Measurements from ENCODE around the gene ABI3BP.

The ABI3BP gene

GRCh38 chr3:100702082-100702979 lies 290.9 kb downstream of the ABI3BP start:
- no peak for FAIRE-seq
- no peak for DNase-seq (ENCODE audit: insufficient read length, low spot score)

- no peak for FAIRE-seq
- DNase-seq (ENCODE audit: insufficient read length, low spot score), result no peak
These were observed 292.5 kb downstream of the ABI3BP start for GRCh38 chr3:100700708-100701107.

Data from HTR-8/SVneo (cell line).